HEK293 (cell line): ENCODE measurements around the gene SERF2.
A peak's percentile ranks its signal among the peaks of the same experiment; 100 is the strongest.

Source experiments
- GFI1B ChIP-seq: fragments of 450-650 bp; formaldehyde crosslinking; IDR thresholded peaks from 2 replicates; pipeline ENCODE4 v1.5.1; 2016; ENCODE audit warnings: missing biosample characterization, missing genetic modification characterization
- GLI2 ChIP-seq: fragments of 450-650 bp; formaldehyde crosslinking; IDR thresholded peaks from 2 replicates; pipeline ENCODE4; 2017; ENCODE audit warnings: missing biosample characterization, missing genetic modification characterization, low read depth, borderline replicate concordance
- GLIS1 ChIP-seq: fragments of 450-650 bp; formaldehyde crosslinking; IDR thresholded peaks from 2 replicates; pipeline ENCODE4 v1.5.1; 2016; ENCODE audit warnings: missing biosample characterization, missing genetic modification characterization
- IKZF3 ChIP-seq: fragments of 450-650 bp; IDR thresholded peaks from 2 replicates; pipeline ENCODE4 v1.5.0; 2018; ENCODE audit warnings: missing biosample characterization, mild to moderate bottlenecking, missing genetic modification characterization, moderate library complexity
- PRDM6 ChIP-seq: fragments of 450-650 bp; formaldehyde crosslinking; IDR thresholded peaks from 2 replicates; pipeline ENCODE4 v1.5.1; 2017; ENCODE audit warnings: missing biosample characterization, missing genetic modification characterization
- SCRT1 ChIP-seq: fragments of 450-650 bp; formaldehyde crosslinking; IDR thresholded peaks from 2 replicates; pipeline ENCODE4 v1.5.1; 2016; ENCODE audit warnings: missing biosample characterization, missing genetic modification characterization, borderline replicate concordance
- ZFHX2 ChIP-seq: fragments of 450-650 bp; formaldehyde crosslinking; conservative IDR thresholded peaks from 2 replicates; pipeline ENCODE4 v1.5.1; 2016; ENCODE audit warnings: missing biosample characterization, missing genetic modification characterization
- ZFP3 ChIP-seq: fragments of 450-650 bp; formaldehyde crosslinking; IDR thresholded peaks from 2 replicates; pipeline ENCODE4 v1.5.1; 2016; ENCODE audit warnings: low read depth, missing biosample characterization, missing genetic modification characterization
- ZNF121 ChIP-seq: fragments of 450-650 bp; formaldehyde crosslinking; IDR thresholded peaks from 2 replicates; pipeline ENCODE4 v1.5.1; 2016; ENCODE audit warnings: missing biosample characterization, missing genetic modification characterization
- ZNF146 ChIP-seq: fragments of 450-650 bp; formaldehyde crosslinking; IDR thresholded peaks from 2 replicates; pipeline ENCODE4 v1.5.1; 2016; ENCODE audit warnings: missing biosample characterization, missing genetic modification characterization
- ZNF148 ChIP-seq: fragments of 450-650 bp; formaldehyde crosslinking; IDR thresholded peaks from 2 replicates; pipeline ENCODE4 v1.5.0; 2017; ENCODE audit warnings: missing biosample characterization, missing genetic modification characterization, borderline replicate concordance
- ZNF23 ChIP-seq: fragments of 450-650 bp; formaldehyde crosslinking; IDR thresholded peaks from 2 replicates; pipeline ENCODE4 v1.5.1; 2016; ENCODE audit warnings: missing biosample characterization, missing genetic modification characterization, borderline replicate concordance
- ZNF26 ChIP-seq: fragments of 450-650 bp; formaldehyde crosslinking; IDR thresholded peaks from 2 replicates; pipeline ENCODE4 v1.5.1; 2016; ENCODE audit warnings: missing biosample characterization, missing genetic modification characterization
- ZNF354C ChIP-seq: fragments of 450-650 bp; formaldehyde crosslinking; IDR thresholded peaks from 2 replicates; pipeline ENCODE4 v1.5.1; 2016; ENCODE audit warnings: missing biosample characterization, missing genetic modification characterization, low read depth, borderline replicate concordance
- ZNF362 ChIP-seq: fragments of 450-650 bp; formaldehyde crosslinking; IDR thresholded peaks from 2 replicates; pipeline ENCODE4 v1.5.1; 2016; ENCODE audit warnings: missing biosample characterization, missing genetic modification characterization
- ZNF366 ChIP-seq: fragments of 450-650 bp; formaldehyde crosslinking; conservative IDR thresholded peaks from 2 replicates; pipeline ENCODE4 v1.5.1; 2016; ENCODE audit warnings: missing biosample characterization, missing genetic modification characterization
- ZNF37A ChIP-seq: fragments of 450-650 bp; IDR thresholded peaks from 2 replicates; pipeline ENCODE4 v1.5.1; 2018; ENCODE audit warnings: missing biosample characterization, missing genetic modification characterization
- ZNF404 ChIP-seq: fragments of 450-650 bp; formaldehyde crosslinking; IDR thresholded peaks from 2 replicates; pipeline ENCODE4 v1.5.1; 2017; ENCODE audit warnings: missing biosample characterization, missing genetic modification characterization
- ZNF426 ChIP-seq: fragments of 450-650 bp; formaldehyde crosslinking; IDR thresholded peaks from 2 replicates; pipeline ENCODE4 v1.5.1; 2017; ENCODE audit warnings: missing biosample characterization, missing genetic modification characterization, mild to moderate bottlenecking, inconsistent platforms, moderate library complexity
- ZNF48 ChIP-seq: fragments of 450-650 bp; formaldehyde crosslinking; IDR thresholded peaks from 2 replicates; pipeline ENCODE4 v1.5.1; 2016; ENCODE audit warnings: missing biosample characterization, missing genetic modification characterization
- ZNF518A ChIP-seq: fragments of 450-650 bp; formaldehyde crosslinking; conservative IDR thresholded peaks from 2 replicates; pipeline ENCODE4 v1.5.1; 2016; ENCODE audit warnings: low read depth, missing biosample characterization, missing genetic modification characterization
- ZNF549 ChIP-seq: fragments of 450-650 bp; IDR thresholded peaks from 2 replicates; pipeline ENCODE4 v1.5.1; 2018; ENCODE audit warnings: missing biosample characterization, missing genetic modification characterization, mild to moderate bottlenecking, inconsistent platforms, moderate library complexity
- ZNF830 ChIP-seq: fragments of 450-650 bp; IDR thresholded peaks from 2 replicates; pipeline ENCODE4 v1.5.0; 2018; ENCODE audit warnings: missing biosample characterization, missing genetic modification characterization, low read depth, mild to moderate bottlenecking, moderate library complexity
- ZSCAN4 ChIP-seq: fragments of 450-650 bp; formaldehyde crosslinking; IDR thresholded peaks from 2 replicates; pipeline ENCODE4 v1.5.1; 2017; ENCODE audit warnings: missing biosample characterization, missing genetic modification characterization

SERF2 gene

GRCh38 chr15:43776101-43776717 lies 15.9 kb upstream of the SERF2 start (continued):
- TF ChIP-seq ZNF26 (no peak), GLI2 (tag by site-specific recombination) (no peak), PRDM6 (tag by site-specific recombination) (no peak), ZNF366 (tag by site-specific recombination) (no peak), ZNF549 (tag by site-specific recombination) (no peak), ZNF518A (tag by site-specific recombination) (no peak), ZSCAN4 (tag by site-specific recombination) (no peak), ZNF404 (tag by site-specific recombination) (no peak), IKZF3 (tag by site-specific recombination) (no peak), ZNF830 (no peak), SCRT1 (tag by site-specific recombination) (no peak), ZFHX2 (tag by site-specific recombination) (0 out of 2 replicates have a peak, but pooled peaks have one; percentile 25), ZNF48 (tag by site-specific recombination) (no peak), ZNF148 (tag by site-specific recombination) (no peak), ZNF362 (no peak), ZNF354C (tag by site-specific recombination) (no peak), ZNF37A (tag by site-specific recombination) (no peak), GFI1B (tag by site-specific recombination) (no peak), ZNF426 (tag by site-specific recombination) (no peak), ZNF23 (tag by site-specific recombination) (no peak), GLIS1 (peak; percentile 97), ZFP3 (no peak), ZNF146 (tag by site-specific recombination) (no peak), ZNF121 (tag by site-specific recombination) (no peak)
